Epithelial cell of proximal tubule (primary cell): ENCODE measurements around the gene HBZ. TPM values are rescaled to one million over a fixed set of nuclear protein-coding genes. Genes with fewer than 3 reads are reported as not detected.

Experiments
- DNase-seq: peaks from one replicate; pipeline ENCODE4 v3.0.0-alpha.2; 2011; ENCODE audit warnings: low read depth
- H3K4me3 ChIP-seq: 2 replicates; pipeline ENCODE4 v1.5.1; 2011; ENCODE audit warnings: low read depth, mild to moderate bottlenecking, low read length
- total RNA-seq: library from RNA; depleted of rRNA; stranded (reverse); fragments of >200 nt; gene quantifications from 2 replicates; pipeline ENCODE4 v1.2.3, GENCODE V29; 2015
- TF ChIP-seq, protein P1 (sequence below): conservative IDR thresholded peaks from 2 replicates; pipeline ENCODE4 v1.5.1; 2012; ENCODE audit warnings: low read depth, mild to moderate bottlenecking, low read length

Gene HBZ
- total RNA-seq, 1 donor from 2014 or later: not detected

DNA sequence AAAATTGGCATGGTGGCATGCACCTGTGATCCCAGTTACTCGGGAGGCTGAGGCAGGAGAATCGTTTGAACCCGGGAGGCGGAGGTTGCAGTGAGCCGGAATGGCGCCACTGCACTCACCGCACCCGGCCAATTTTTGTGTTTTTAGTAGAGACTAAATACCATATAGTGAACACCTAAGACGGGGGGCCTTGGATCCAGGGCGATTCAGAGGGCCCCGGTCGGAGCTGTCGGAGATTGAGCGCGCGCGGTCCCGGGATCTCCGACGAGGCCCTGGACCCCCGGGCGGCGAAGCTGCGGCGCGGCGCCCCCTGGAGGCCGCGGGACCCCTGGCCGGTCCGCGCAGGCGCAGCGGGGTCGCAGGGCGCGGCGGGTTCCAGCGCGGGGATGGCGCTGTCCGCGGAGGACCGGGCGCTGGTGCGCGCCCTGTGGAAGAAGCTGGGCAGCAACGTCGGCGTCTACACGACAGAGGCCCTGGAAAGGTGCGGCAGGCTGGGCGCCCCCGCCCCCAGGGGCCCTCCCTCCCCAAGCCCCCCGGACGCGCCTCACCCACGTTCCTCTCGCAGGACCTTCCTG, 27.7 kb downstream of the HBZ start, which contains the start of gene HBQ1:
HBQ1 (plus strand) TSS at position 359 of the 575 bp plus-strand sequence; CDS start at position 387, 28 bp downstream.
- TF ChIP-seq, protein P1, sequence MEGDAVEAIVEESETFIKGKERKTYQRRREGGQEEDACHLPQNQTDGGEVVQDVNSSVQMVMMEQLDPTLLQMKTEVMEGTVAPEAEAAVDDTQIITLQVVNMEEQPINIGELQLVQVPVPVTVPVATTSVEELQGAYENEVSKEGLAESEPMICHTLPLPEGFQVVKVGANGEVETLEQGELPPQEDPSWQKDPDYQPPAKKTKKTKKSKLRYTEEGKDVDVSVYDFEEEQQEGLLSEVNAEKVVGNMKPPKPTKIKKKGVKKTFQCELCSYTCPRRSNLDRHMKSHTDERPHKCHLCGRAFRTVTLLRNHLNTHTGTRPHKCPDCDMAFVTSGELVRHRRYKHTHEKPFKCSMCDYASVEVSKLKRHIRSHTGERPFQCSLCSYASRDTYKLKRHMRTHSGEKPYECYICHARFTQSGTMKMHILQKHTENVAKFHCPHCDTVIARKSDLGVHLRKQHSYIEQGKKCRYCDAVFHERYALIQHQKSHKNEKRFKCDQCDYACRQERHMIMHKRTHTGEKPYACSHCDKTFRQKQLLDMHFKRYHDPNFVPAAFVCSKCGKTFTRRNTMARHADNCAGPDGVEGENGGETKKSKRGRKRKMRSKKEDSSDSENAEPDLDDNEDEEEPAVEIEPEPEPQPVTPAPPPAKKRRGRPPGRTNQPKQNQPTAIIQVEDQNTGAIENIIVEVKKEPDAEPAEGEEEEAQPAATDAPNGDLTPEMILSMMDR: peak; percentile 32
- peak within 1 kb of the TSS; percentile 45 for H3K4me3 ChIP-seq

DNA sequence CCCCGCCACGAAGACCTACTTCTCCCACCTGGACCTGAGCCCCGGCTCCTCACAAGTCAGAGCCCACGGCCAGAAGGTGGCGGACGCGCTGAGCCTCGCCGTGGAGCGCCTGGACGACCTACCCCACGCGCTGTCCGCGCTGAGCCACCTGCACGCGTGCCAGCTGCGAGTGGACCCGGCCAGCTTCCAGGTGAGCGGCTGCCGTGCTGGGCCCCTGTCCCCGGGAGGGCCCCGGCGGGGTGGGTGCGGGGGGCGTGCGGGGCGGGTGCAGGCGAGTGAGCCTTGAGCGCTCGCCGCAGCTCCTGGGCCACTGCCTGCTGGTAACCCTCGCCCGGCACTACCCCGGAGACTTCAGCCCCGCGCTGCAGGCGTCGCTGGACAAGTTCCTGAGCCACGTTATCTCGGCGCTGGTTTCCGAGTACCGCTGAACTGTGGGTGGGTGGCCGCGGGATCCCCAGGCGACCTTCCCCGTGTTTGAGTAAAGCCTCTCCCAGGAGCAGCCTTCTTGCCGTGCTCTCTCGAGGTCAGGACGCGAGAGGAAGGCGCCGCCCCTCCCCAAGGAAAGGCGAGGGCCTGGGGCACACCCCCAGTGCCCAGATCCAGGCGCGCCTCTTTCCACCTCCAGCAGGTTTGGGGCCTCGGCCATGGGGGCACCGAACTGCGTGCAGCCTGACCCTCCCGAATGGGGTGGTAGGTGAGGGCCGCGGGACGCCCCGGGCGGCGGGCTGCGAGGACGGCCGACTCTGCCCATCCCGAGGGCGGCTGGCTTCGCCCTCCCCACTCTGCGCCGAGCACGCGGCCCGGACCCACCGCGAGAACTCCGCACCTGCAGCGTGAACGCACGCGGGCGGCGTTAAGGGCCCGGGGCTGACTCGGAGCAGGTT, 28.5 kb downstream of the HBZ start:
- TF ChIP-seq, protein P1: no peak
- DNase-seq: no peak
- peak overlapping the region; percentile 45 for H3K4me3 ChIP-seq

More for the DNA sequence above, 27.7 kb downstream of the HBZ start, which contains the start of gene HBQ1:
- no peak for DNase-seq

DNA sequence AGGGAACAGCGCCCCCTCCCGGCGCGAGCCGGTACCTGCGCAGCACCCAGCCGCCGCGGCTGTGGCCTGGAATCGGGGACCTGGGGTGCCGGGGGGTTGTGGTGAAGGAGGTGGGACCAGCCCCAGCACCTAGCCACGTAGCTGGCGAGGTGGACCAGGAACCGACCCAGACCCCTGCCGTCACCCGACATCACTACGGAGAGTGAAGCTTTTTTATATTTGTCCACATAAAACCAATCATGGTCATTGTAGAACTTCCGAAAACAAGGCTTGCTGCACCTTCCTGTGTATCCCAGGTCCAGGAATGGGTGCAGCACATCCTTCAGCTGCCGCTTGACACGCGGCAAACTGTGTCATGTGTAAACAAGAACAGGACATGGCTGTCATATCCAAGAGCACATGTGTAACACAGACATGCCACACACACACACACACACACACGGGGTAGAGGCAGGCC, 29.1 kb downstream of the HBZ start:
- DNase-seq: no peak
- TF ChIP-seq, protein P1: peak; percentile 82
- H3K4me3 ChIP-seq: no peak overlapping the region

DNA sequence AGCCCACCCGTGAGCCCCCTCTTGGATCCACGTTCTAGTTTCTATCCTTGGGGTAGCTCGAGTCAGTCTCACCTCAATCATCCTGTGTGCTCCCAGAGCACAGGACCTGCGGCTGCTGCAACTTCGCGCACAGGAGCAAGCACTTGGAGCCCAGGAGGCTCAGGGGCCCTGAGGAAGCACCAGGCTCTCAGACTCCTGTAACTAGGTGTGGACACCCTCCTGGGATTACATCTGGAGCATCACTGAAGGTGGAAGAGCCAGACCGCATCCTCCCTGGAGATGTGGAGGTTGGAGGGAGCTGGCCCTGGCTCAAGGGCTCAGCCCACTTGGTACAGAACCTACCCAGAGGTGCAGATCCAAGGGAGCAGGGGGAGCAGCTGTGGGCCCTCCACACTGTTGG, 30.6 kb downstream of the HBZ start:
- H3K4me3 ChIP-seq: no peak overlapping the region
- DNase-seq: no peak
- TF ChIP-seq, protein P1: no peak

DNA sequence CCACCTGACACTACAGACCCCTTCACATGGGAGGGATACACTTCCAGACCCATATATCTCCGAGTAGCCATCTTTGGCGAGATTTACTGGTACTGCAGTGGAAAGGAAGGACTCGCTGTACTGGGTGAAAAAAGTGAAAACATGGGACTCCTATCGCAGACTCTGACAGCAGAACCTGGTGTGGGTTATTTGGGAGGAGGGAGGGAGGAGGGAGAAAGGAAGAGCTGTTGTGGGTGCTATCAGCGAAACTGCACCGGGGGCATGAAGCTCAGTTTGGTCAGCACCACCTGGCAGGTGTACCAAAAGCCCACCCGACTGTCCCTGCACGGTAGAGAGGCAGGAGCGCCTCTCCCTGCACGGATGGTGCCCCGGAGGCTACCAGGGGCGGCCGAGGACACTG, 32.8 kb downstream of the HBZ start:
- TF ChIP-seq, protein P1: no peak
- no peak for DNase-seq
- H3K4me3 ChIP-seq: no peak overlapping the region

DNA sequence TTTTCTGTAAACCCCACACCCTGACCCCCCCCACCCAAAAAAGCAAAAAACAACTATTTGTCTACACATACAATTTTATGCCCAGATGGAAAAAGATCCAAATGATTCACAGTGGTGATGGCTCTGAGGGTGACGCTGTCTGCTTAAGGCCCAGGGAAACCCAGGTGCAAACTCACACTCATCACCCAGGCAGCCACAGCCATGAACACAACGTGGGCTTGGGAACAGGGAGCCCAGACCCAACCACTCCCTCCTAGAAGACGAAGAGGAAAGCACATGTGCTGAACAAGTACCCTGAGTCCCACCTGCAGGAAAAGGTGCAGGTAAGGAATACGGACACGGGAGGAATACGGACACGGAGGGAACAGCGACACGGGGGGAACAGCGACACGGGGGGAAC, 33.2 kb downstream of the HBZ start:
- TF ChIP-seq, protein P1: no peak
- DNase-seq: no peak
- H3K4me3 ChIP-seq: no peak overlapping the region
